ENCODE results near the gene RPL26.

- TF ChIP-seq CTCF (IDR thresholded peaks at IDR 0.05; ENCODE audit: low read depth, low read length) (no peak), MAX (IDR thresholded peaks at IDR 0.05; ENCODE audit: low read depth, low read length) (no peak), POLR2A (IDR thresholded peaks at IDR 0.05; ENCODE audit: extremely low read depth, insufficient read length) (no peak), MYC (IDR thresholded peaks at IDR 0.05; ENCODE audit: low read depth, low read length) (no peak)
Observed at GRCh38 chr17:8362651-8363332, 20.2 kb downstream of the RPL26 start.
